DOHH2 (cell line): ENCODE results near the gene MTLN.

Source experiments
- EZH2phosphoT487 ChIP-seq: fragments of 200-600 bp; sonication (generic); IDR thresholded peaks from 2 replicates; pipeline ENCODE4 v1.6.1; 2017; ENCODE audit warnings: borderline replicate concordance, mild to moderate bottlenecking, antibody characterized with exemption, low read length, moderate library complexity, mixed read lengths
- TF ChIP-seq, protein P1 (sequence below): fragments of 200-600 bp; sonication (generic); IDR thresholded peaks from one replicate; pipeline ENCODE4 v1.5.1; 2014; ENCODE audit warnings: antibody characterized with exemption, mild to moderate bottlenecking, low read depth, low read length; ENCODE audit not compliant: poor library complexity, severe bottlenecking

DNA sequence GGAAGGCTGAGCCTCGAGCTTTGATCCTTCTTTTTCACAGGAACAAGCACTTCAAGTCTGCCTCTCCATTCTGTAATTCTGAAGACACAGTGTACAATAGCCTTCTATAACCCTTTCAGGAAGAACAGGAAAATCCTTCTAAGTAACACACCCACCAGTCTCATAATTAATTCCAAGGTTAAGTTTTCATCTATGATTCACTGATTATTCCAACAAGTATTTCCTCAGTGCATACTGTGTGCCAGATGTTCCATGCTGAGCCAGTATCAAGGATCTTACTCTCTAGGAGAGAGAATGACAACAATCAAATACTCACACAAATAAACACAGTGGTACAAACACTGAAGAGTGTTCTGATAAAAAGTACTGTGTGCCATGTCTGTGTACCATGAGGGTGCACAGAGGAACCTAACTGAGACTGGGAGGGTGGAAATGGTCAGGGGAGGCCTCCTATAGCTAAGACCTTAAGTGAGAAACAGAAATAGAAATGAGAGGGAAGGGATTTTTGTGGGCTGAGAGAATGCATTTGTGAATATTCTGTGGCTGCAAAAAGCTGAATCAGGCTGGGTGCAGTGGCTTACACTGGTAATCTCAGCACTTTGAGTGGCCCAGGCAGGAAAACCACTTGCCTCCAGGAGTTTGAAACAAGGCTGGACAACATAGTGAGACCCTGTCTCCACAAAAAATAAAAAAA lies 7.3 kb upstream of the MTLN start:
- TF ChIP-seq, protein P1, sequence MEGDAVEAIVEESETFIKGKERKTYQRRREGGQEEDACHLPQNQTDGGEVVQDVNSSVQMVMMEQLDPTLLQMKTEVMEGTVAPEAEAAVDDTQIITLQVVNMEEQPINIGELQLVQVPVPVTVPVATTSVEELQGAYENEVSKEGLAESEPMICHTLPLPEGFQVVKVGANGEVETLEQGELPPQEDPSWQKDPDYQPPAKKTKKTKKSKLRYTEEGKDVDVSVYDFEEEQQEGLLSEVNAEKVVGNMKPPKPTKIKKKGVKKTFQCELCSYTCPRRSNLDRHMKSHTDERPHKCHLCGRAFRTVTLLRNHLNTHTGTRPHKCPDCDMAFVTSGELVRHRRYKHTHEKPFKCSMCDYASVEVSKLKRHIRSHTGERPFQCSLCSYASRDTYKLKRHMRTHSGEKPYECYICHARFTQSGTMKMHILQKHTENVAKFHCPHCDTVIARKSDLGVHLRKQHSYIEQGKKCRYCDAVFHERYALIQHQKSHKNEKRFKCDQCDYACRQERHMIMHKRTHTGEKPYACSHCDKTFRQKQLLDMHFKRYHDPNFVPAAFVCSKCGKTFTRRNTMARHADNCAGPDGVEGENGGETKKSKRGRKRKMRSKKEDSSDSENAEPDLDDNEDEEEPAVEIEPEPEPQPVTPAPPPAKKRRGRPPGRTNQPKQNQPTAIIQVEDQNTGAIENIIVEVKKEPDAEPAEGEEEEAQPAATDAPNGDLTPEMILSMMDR: no peak
- no peak for TF ChIP-seq EZH2phosphoT487
